GM21786 (cell line): ENCODE measurements around the gene SLC23A2.

Experiments used
- ATAC-seq: cut with Tn5 transposase; IDR thresholded peaks from one replicate; pipeline ENCODE4 v1.9.1; 2021; ENCODE audit not compliant: unreplicated experiment

Gene SLC23A2

DNA sequence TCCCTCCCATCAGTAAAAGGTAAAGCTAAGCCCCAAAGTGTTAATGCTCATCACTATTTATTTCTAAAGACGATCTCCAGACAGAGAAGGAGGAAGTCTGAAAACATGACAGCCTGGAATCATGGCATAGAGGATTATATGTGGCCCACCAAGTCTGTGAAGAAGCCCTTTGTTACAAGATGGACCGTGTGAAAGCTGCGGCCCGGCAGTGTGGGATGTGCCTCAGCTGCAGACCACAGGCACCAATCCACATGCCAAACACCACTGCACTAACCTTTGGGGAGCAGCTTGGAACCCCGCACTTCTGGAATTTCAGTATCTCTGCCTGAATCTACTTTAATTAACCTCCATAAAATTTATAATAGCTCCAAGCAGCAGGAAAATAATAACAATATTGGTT, 90.4 kb downstream of the SLC23A2 start:
- no peak for ATAC-seq

DNA sequence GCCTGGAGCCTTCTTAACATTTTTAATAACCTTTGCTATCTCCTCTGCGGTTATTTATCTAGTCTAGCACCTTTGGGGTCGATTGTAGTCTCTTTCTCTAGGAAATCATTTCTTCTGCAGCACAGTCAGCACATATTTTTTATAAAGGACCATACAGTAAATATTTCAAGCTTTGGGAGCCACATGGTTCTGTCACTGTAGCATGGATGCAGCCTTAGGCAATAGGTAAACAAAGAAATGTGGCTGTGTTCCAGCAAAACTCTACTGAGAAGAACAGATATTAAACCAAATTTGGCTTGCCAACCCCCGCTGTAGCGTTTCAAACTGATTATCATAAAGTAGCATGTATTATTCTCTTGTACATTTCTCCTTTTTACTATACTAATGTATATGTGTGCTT, 95.7 kb downstream of the SLC23A2 start:
- ATAC-seq = no peak

DNA sequence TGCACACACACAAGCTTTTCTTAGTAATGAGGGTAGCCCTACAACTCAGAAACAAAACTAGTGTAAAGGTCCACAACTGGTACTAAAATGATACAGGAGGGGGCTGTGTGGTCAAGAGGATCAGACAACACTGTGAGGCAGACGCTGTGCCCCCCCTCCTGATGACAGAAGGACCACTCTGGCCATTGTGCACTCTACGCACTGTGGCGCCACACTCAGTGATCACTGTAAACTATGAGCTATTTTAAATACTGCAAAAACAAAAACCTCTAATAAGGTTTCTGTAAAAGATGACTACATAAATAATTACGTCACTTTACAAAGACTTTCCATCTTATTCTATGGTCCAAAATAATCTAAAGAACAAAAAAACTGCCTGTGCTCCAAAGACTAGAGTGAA, 96.1 kb downstream of the SLC23A2 start:
- no peak for ATAC-seq

DNA sequence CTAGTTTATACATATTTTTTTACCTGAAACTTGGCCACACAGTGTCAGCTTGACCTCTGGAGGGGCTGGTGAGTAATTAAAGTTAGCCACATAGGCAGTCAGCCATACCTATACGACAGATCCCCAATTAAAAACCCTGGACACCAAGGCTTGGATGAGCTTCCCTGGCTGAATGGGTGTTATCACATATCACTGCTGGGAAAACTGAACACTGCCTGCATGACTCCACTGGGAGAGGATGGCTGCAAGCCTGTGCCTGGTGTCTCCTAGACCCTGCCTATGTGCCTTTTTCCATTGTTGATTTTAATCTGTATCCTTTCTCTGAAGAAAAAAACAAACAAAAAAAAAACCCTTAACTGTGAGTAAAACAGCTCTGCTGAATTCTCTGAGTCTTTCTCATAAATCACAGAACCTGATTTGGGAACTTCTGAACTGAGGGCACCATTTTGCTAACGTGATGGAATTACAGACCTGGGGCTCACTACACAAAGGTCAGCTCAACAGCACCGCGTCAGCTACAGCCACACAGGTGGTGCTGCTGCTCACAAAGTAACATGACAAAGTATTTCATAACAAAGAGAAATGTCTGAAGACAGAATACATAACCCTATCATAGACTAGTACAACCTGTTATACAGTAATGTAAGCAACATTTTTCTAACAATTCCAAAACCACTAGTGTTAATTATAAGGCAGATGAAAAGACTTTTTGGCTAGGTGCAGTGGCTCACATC, 97.0 kb downstream of the SLC23A2 start:
- ATAC-seq = no peak

DNA sequence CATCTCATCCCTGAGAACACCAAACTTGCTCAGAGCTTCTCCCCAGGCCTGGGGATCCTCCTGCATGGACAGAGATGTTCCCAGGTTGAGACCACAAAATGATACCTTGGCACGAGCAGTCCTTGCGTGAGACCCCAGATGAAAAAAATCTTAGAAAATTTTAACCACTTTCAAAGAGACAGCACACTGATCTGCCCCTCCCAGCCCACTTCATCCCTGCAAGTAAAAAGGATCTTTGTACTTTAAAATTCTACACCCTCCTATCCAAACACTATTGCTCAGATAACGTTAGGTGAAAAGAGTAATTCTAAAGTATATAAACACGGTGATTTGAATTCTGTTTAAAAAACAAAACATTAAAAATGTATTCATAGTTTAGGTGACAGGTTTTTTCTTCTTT, 98.5 kb downstream of the SLC23A2 start:
- ATAC-seq = no peak

DNA sequence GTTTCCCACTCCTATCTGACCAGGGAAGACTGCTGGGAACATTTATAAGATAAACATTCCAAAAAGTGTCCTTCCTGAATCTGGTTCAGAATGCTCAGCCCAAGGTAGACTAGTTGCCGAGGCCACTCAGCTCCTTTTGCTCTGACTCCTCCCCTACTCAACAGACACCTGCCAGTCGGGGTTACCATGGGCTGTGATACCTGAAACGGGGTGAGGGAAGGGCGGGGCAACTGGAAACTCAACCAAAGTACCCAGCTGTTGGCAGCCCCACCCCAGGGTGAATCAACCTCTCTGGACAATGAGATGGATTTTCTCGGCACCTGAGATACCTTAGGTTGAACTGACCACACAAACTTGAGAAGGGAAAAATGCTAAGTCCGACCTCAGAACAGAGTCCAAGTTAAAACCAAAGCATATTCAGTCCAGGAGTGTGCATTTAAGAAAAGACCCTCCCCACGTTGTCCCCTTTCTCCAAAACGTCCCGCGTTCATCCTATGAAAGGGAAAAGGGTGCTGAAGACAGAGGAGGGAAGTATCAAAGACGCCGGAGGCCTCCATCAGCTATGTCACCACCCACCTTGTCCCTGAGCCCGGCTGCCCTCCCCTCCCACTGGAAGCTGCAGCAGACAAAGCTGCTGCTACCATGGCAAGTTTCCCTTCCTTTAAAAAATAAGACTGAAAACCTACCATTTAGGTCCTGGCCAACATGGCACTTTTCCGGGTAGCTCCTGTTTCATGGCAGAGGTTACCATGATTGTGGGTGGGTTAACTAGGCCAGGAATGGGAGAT, 100.1 kb downstream of the SLC23A2 start:
- no peak for ATAC-seq

DNA sequence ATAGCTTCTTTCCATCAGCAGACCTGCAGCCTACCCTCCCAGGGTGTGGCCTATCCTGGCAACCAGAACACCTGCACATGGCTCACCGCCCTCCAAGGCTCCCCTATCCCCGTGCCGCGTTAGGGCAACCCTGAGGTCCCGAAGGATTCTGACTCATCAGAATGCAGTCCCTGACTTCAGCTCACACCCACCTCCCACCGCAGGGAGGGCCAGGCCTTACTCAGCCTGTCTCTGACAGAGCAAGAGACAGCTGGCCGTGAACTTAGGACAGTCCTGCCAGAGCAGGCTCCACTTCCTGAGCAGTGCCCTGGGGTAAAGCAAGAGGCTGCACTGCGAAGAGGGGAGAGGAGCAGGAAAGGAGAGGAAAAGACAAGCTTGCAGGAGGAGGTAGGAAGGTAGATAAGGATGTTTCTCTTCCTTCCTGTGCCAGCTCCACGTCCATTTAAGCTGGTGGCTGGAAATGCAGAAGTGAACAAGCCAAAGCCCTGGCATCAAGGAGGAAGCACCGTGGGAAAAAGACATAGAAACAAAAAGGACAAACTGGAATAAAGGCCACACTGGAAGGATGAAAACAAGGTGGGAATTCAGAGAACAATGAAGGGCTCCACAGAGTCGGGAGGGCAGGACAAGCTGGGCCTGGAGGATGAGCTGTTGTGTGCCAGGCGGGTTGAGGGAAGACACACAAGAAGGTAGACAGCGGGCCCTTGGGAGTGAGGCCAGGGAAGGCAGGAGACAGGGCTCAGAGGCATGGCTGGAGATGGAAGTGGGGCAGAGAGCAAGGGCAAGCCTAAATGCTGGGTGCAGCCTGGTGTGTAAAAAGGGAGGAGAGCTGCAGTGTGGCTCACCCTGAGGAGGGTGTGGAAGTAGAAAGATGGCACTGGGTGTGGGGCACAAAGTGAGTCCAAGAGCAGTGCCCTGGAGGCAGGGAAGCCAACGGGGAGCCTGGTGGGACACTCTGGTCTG, 102.7 kb downstream of the SLC23A2 start:
- ATAC-seq = no peak

DNA sequence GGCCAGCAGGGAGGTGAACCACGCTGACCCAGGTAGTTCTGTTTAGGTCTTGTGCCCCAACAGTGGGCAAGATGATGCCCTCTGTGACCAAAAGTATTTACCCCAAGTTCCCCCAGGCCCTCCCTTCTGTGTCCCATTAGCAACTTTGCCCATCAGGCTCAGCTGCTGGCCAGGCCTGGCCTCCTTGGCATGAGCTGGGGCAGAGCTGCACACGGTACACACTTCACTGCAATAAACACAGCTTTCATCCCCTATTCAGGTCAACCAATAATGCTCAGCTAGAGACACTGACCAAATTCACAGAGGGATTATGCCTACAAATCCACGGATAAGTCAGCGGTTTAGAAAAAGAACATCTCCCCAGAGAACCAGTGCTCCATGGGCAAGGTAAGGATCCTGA, 103.7 kb downstream of the SLC23A2 start:
- no peak for ATAC-seq

DNA sequence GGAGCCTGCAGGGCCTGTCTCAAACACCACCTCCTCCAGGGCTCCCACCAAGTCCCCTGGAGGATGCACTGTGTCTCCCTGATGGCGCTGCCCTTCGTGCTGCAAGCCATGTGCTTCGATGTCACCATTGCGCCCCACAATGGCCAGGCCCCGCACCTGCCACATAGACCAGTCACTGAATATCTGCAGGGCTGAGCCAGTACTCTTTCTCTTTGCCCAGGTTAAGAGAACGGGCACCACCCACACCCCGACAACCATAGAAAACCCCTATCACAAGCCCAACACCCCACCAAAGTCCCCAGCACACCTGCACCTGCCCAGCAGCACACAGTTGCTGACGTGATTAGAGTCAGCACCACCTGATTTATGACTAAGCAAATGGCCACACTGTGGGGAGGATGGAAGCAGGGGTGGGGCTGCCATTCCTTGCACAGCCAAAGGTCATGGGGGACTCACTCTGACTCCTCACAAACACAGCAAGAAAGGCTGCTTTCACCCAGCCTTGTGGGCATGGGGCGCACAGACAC, 104.3 kb downstream of the SLC23A2 start:
- no peak for ATAC-seq

DNA sequence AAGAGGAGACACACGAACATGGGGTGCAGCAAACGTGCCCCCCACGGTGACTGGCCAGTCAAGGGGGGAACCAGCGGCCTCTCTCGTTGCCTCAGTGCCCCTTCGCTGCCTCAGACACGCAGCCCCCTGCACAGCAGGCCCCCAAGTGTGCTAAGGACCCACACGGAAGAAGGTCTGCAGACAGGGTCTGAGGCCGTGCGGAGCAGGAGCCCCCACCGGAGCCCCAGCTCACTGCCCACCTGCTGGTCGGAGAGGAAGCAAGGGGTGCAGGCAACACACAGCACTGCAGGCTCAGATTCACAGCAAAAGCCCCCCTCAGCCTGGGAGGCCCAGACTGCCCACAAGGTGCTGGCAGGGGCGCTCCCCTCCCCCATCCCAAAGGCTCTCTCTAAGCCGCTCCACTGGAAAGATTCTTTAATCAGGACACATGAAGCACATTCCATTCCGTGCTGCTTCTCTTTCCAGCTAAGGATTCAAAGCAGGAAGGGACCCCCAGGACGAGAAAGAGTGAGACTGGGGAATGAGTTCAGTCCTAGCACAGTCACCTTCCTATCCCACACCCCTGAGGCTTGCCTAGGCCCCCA, 105.1 kb downstream of the SLC23A2 start:
- no peak for ATAC-seq

DNA sequence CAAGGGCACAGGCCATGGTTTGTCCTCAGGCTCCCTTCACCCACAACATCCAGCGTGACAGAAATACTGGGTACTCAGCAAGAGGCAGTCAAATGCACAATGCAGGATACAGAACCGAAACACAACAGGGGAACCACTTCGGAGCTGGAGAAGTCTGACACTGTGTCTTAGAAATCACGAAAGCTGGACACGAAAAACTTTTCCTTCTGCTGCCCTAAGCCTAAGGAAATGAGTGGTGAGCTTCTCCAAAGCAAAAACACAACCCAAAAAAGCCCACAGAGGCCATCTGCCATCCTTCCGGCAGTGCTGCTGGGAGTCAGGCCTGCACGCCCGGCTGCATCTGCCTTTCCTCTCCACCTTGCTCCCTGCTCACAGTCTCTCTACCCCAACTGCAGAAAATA, 106.3 kb downstream of the SLC23A2 start:
- ATAC-seq = no peak

DNA sequence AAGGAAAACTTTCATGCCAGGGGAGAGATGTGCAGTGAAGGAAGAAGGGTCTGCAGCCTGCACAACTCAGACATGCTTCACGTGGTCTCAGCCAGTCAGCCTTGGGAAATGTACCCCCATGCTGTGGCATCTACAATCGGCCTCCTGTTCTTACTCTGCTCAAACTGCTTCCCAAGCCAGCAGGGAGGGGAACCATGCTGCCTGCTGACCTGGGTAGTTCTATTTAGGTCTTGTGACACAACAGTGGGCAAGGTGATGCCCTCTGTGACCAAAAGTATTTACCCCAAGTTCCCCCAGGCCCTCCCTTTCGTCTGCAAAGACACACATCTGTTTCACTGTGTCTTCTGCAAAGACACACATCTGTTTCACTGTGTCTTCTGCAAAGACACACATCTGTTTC, 106.9 kb downstream of the SLC23A2 start:
- ATAC-seq = no peak

DNA sequence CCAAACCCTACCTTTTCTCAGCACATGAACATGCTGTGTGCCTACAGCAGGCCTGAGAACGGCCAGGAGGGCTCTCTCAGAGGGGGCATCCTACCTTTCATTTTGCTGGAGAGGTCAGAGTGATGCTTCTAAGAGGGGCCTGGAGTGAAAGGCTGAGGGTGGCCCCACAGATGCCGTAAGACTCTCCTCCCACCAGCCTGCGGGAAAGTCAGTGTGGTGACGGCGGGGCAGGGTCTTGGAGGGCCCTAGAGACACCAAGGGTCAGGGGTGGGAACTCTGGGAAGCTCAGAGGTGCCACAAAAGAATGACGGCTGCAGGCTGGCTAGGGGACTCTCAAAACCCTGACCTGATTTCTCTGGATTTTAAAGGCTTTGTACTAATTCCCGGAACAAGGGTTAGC, 107.6 kb downstream of the SLC23A2 start:
- no peak for ATAC-seq

DNA sequence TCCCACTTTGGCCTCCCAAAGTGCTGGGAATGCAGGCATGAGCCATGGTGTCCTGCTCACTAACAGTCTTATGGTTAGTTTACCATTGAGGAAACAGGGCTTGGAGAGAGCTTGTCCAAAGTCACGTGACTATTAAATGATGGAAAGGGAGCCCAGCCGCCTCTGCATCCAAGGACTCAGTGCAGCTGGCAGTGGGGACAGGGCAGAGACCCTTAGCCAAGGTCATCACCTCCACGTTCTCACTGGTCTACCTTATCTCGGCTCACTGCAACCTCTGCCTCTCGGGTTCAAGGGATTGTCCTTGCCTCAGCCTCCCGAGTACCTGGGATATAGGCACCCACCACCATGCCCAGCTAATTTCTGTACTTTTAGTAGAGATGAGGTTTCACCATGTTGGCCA, 109.3 kb downstream of the SLC23A2 start:
- no peak for ATAC-seq

DNA sequence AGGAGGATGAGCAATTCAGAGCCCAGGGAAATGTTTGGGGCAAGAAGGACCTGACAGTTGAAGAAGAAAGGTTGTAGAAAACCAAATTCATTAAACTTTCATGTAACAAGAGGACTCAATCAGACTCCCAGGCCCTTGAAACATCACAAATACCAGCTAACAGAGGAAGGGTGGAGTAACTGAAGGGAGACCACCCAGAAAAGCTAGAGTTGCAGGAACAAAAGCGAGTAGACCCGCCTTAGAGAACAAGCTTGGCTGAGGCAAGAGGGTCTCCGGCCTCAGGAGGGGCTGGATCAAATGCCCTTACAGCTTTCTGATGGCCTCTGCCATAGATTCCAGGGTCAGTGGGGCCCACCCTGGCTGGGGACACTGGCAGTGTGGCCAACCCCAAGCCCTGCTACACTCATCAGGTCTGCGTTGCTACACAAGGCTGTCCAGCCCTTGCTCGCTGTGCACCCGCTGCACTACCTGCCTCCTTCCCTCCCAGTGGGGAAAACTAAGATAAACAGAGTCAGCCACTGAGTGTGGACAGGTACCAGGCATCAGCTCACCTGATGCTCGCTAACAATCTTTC, 110.0 kb downstream of the SLC23A2 start:
- no peak for ATAC-seq

DNA sequence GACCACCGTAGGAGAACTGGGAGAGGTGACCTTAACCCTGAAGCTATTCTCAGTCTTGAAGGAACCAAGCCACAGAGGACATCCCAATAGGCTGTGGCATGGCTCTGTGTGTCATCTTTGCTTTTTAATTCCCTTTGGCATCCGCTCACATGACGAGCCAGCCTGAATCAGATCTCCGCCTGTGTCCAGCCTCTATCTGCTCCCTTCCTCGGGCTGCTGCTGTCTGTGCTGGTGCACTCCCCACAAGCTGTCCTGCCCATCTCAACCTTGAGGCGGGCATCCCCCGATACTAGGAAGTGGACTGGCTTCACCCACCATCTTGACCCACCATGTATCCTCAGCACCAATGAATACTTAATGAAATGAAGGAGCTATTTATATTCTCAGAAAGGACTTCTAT, 111.9 kb downstream of the SLC23A2 start:
- no peak for ATAC-seq

DNA sequence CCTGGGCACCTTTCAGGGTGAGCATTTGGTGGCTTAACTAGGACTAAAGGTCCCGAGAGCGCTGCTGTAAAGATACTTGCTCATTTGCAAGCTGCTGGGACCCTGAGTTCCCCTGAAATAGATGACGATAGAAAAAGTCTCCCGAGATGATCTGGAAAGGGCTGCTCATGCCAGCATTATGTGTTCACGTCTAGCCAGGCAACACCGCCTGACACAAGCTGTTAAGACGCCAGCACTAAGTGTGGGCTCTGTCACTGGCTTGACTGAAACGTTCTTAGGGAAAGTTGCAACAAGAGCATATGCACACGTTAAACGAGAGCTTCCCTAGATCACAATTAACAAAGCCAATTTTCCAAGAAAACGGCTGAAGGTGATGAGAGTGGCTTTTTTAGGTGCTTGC, 113.7 kb downstream of the SLC23A2 start:
- ATAC-seq = no peak

DNA sequence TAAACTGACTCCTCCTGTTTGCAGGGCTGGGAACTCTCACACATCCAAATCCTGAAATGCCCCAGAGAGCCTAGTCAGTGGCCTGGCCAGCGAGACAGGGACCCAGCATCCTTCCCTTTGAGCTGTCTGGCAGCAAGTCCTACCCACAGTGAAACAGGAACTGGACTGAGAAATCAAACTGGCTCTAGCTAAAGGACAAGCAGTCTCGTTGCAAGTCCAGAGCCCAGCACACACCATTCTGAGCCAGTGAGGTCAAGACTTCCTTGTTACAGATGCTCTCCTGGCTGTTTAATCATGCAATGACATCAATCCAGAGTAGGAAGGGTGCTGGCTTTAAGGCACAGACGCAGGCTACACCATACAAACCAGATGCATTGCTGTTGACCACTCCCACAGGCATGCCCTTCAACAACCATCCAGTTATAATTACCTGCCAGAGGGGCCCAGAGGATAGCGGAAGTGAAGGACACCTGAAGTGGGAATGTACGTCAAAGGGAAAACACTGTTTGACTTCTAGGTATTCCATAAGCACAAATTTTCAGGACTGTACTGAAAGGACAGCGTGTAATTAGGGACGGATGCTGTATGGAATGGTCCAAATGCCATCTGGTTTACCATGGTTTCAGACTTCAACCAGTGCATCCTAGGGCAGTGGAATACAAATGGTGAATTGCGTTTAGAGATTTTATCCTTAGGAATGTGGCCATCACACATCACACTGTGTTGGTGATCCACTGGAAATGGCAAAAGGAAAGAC, 114.4 kb downstream of the SLC23A2 start:
- ATAC-seq = no peak

DNA sequence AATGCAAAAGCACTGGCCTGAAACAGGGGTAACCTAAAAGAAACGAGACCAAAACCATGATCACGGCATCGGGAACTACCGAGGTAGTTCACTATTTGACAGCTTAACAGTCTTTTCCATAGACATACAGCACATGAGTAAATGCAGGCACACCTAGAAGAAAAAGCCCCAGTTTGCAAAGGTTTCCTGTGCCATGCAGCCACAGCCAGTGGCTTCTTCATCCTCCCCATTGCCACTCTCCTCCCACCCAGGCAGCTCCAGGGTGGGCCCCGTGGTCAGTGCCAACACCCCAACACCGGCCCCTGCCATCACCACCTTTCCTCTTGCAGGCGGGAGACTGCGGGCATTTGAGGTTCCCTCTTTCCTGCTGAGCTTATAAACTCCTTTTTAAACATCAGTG, 115.4 kb downstream of the SLC23A2 start:
- ATAC-seq = no peak

DNA sequence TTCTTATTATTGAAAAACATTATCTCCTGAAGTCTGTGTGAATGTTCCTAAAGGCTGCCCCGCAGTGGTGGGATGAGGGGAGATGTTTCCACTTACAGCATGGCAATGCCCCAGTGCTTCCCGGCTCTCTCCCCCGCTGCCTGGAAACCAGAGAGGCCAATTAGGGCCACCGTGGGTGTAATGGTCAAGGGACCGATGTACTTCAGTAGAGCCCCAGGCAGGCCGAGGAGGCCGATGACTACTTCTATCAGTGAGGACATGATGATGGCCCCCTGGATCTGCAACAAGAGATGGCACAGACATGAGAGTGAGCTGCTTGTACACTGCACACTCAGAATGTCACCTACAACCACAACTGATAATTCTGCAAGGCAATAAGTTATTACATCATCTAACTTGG, 117.8 kb downstream of the SLC23A2 start:
- ATAC-seq = no peak
